Activated CD8-positive, alpha-beta T cell treated with anti-CD3 and anti-CD28 coated beads for 36 hours (primary cell): ENCODE data around the gene INSYN2A. TPM values are rescaled to one million over a fixed set of nuclear protein-coding genes. Genes with fewer than 3 reads are reported as not detected.

Source experiments
- ATAC-seq: fragments of 200-7000 bp; cut with Tn5 transposase; one replicate; pipeline ENCODE4 v1.10.0; 2021; ENCODE audit warnings: mild to moderate bottlenecking, moderate library complexity
- CTCF ChIA-PET: fragments of 350-600 bp; sonication (Branson Sonifier 250); formaldehyde crosslinking; loops from one replicate; lab custom pipeline; 2021; ENCODE audit warnings: antibody characterized with exemption; lab: Charles Lee
- POLR2A ChIA-PET: fragments of 350-600 bp; sonication (Branson Sonifier 250); formaldehyde crosslinking; loops from one replicate; lab custom pipeline; 2021; ENCODE audit warnings: antibody characterized with exemption; lab: Charles Lee
- DNase-seq: peaks from one replicate; pipeline ENCODE4 v3.0.0-alpha.2; 2020
- H3K27ac Mint-ChIP-seq: one replicate; pipeline ENCODE4 v1.8.0; 2021; ENCODE audit warnings: mild to moderate bottlenecking, mixed read lengths
- H3K27me3 Mint-ChIP-seq: one replicate; pipeline ENCODE4 v1.8.0; 2021; ENCODE audit warnings: mixed read lengths
- H3K36me3 Mint-ChIP-seq: one replicate; pipeline ENCODE4 v1.8.0; 2021; ENCODE audit warnings: low read depth, mixed read lengths
- H3K4me1 Mint-ChIP-seq: one replicate; pipeline ENCODE4 v1.8.0; 2021; ENCODE audit warnings: low read depth, mixed read lengths
- H3K4me3 Mint-ChIP-seq: one replicate; pipeline ENCODE4 v1.8.0; 2021; ENCODE audit warnings: mild to moderate bottlenecking, moderate library complexity, mixed read lengths
- H3K9me3 Mint-ChIP-seq: one replicate; pipeline ENCODE4 v1.8.0; 2021; ENCODE audit warnings: mixed read lengths
- intact Hi-C: fragments of 100-400 bp; cut with micrococcal nuclease; formaldehyde crosslinking; loops from one replicate; pipeline ENCODE4 v1.10.0; 2022
- total RNA-seq, 2 experiments: library from RNA; stranded (reverse); gene quantifications; one replicate each; pipeline ENCODE4 v1.2.3, GENCODE V29; 2021
- TF ChIP-seq, protein P1 (sequence below): fragments of 200-600 bp; IDR thresholded peaks from one replicate; pipeline ENCODE4 v1.8.0; 2022; ENCODE audit warnings: antibody characterized with exemption, mild to moderate bottlenecking

Gene INSYN2A
- total RNA-seq, 2 experiments from 2014 or later, result not detected

DNA sequence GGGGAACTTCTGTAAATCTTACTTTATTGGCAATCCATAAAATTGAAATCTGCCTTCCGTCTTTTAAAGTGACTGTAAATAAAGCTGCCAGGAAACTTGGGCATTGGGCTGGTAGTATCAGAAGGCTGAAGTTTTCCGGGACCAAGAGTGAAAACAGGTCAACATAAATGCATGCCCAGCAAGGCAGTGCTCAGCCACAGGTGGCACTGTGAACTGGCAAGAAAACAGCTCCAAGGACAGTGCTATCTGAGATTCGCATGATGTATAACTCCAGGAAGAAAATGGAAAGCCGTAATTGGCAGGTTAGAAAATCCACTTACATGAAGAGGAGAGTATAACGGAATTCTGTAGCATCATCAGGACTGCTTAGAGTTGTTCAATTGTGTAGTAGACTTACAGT, 1.9 kb upstream of the INSYN2A start:
- Mint-ChIP-seq H3K4me3 (no peak overlapping the region), H3K9me3 (no peaks in the 10 kb centered on the region), H3K4me1 (peaks cover 1% of the 10 kb centered on the region), H3K36me3 (no peaks in the 10 kb centered on the region), H3K27ac (no peak overlapping the region), H3K27me3 (peaks cover 31% of the 10 kb centered on the region)
- DNase-seq (no peak), ATAC-seq (no peak)
- ChIA-PET POLR2A (no interaction called here), CTCF (no interaction called here)
- TF ChIP-seq, protein P1, sequence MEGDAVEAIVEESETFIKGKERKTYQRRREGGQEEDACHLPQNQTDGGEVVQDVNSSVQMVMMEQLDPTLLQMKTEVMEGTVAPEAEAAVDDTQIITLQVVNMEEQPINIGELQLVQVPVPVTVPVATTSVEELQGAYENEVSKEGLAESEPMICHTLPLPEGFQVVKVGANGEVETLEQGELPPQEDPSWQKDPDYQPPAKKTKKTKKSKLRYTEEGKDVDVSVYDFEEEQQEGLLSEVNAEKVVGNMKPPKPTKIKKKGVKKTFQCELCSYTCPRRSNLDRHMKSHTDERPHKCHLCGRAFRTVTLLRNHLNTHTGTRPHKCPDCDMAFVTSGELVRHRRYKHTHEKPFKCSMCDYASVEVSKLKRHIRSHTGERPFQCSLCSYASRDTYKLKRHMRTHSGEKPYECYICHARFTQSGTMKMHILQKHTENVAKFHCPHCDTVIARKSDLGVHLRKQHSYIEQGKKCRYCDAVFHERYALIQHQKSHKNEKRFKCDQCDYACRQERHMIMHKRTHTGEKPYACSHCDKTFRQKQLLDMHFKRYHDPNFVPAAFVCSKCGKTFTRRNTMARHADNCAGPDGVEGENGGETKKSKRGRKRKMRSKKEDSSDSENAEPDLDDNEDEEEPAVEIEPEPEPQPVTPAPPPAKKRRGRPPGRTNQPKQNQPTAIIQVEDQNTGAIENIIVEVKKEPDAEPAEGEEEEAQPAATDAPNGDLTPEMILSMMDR, result no peak
- intact Hi-C loops, result no loop called here

DNA sequence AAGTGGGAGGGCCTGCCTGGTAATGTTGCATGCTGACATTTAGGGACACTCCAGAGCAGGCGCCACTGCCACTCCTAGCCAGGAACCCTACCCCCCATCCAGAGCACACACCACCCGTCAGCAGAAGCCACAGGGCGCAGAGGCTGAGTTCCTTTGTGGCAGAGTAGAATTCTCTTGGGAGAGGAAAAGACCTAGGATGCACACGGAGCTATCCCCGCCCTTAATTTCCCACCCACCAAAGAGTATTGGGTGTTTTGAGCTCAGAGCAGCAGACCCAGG, 702 bp upstream of the INSYN2A start:
- TF ChIP-seq, protein P1, result no peak
- ChIA-PET POLR2A (no interaction called here), CTCF (no interaction called here)
- Mint-ChIP-seq H3K4me3 (no peak overlapping the region), H3K9me3 (no peaks in the 10 kb centered on the region), H3K36me3 (no peaks in the 10 kb centered on the region), H3K27me3 (peaks cover 33% of the 10 kb centered on the region), H3K4me1 (peaks cover 1% of the 10 kb centered on the region), H3K27ac (no peak overlapping the region)
- intact Hi-C loops, result no loop called here
- DNase-seq (no peak), ATAC-seq (no peak)

DNA sequence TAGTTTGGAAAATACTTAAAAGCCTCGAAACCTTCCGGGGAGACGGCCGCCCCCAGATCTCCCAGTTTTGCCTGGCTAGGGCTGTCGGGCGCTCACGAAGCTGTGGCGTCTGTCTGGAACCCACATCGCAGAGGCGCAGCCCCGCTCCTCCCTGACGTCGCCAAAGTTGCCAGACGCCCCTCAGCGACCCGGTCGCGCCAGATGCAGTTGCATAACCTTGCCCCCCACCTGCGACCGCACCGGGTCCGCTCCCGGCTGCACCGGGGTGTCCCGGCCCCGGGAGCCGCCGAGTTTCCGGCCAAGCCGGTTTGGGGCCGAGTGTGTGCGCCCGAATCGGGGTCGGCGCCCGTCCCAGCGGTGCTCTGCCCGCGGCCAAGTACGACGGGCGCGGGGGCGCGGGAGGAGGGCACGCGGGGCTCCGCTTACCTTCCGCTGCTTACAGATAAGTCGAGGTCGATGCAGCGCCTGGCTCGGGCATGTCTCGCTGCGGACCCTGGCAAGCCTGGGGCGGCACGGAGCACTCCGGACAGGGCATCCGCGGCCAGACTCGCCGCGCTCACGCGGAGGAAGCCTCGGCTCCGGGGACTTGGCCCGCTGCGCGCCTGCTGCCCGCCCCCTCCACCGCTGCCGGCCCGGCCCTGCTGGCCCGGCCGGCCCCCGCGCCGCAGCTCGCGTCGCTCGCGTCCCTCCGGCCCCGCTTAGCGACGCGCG, 665 bp downstream of the INSYN2A start:
- Mint-ChIP-seq H3K9me3 (no peaks in the 10 kb centered on the region), H3K4me1 (peaks cover 1% of the 10 kb centered on the region), H3K27ac (no peak overlapping the region), H3K27me3 (peaks cover 33% of the 10 kb centered on the region), H3K4me3 (no peak overlapping the region), H3K36me3 (no peaks in the 10 kb centered on the region)
- TF ChIP-seq, protein P1, result no peak
- DNase-seq (no peak), ATAC-seq (no peak)
- ChIA-PET POLR2A (no interaction called here), CTCF (no interaction called here)
- intact Hi-C loops, result no loop called here

DNA sequence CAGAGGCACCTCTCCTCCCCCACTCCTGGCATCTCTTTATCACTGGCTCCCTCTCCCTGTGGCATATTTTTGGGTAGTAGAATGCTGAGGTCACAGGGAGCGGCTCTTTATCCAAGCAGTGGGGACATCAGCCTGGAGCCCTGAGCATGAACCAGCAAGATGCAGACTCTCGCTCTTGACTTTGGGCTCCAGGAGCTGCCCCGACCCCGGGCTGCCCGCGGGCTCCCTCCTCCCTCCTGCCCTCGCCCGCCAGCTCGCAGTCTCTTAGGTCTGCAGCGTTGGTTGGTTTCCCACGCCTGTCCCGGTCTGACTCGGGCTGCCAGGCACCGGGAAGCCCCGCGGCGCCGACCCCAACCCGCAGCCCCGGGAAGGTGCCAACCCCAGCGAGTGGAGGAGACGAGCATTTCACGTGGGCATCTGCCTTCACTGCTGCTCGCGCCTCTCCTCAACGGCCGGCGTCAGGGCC, 1.3 kb downstream of the INSYN2A start:
- no peak for DNase-seq
- ChIA-PET POLR2A (no interaction called here), CTCF (no interaction called here)
- H3K36me3 Mint-ChIP-seq, result no peaks in the 10 kb centered on the region
- TF ChIP-seq, protein P1, result no peak
- no peak overlapping the region for H3K27ac Mint-ChIP-seq
- no peak for ATAC-seq
- H3K4me3 Mint-ChIP-seq, result no peak overlapping the region
- H3K9me3 Mint-ChIP-seq, result no peaks in the 10 kb centered on the region
- peaks cover 1% of the 10 kb centered on the region for H3K4me1 Mint-ChIP-seq
- intact Hi-C loops, result no loop called here
- peaks cover 33% of the 10 kb centered on the region for H3K27me3 Mint-ChIP-seq

DNA sequence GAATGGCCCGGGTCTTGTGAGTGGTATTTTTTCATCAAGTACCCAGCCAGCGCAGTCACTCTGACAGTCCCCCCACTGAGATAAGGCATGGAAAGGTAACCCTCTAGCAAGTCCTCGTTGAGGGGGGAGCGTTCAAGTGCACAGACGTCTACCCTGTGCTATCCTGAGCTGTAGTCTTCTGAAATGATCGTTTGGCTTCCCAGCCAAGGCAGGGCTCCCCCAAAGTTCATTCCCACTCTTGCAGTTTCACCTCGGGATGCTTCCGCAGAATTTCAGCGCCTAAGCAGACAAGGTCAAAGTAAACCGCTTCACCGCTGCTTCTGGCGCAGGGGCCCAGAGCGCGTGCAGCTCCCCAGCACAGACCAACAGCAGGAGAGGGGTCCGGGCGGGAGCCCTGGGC, 1.8 kb downstream of the INSYN2A start:
- no peak for ATAC-seq
- CTCF ChIA-PET, result no interaction called here

More for the DNA sequence above, 1.8 kb downstream of the INSYN2A start:
- Mint-ChIP-seq H3K27ac (no peak overlapping the region), H3K36me3 (no peaks in the 10 kb centered on the region), H3K4me3 (no peak overlapping the region), H3K27me3 (peaks cover 33% of the 10 kb centered on the region), H3K9me3 (no peaks in the 10 kb centered on the region), H3K4me1 (peaks cover 1% of the 10 kb centered on the region)
- TF ChIP-seq, protein P1, result no peak
- no peak for DNase-seq
- intact Hi-C loops, result no loop called here
- POLR2A ChIA-PET, result no interaction called here
